Measurements from ENCODE around the gene REG4.
A peak's percentile ranks its signal among the peaks of the same experiment; 100 is the strongest.
"Not testable (repeated sequence)": the region's sequence is repeated elsewhere in the genome, so short reads cannot be mapped to it uniquely, and the experiment has no call there.

Gene REG4

GRCh38 chr1:119808491-119808890, 2.8 kb downstream of the REG4 start:
- DNase-seq (ENCODE audit: low read depth, low spot score) = no peak

DNA sequence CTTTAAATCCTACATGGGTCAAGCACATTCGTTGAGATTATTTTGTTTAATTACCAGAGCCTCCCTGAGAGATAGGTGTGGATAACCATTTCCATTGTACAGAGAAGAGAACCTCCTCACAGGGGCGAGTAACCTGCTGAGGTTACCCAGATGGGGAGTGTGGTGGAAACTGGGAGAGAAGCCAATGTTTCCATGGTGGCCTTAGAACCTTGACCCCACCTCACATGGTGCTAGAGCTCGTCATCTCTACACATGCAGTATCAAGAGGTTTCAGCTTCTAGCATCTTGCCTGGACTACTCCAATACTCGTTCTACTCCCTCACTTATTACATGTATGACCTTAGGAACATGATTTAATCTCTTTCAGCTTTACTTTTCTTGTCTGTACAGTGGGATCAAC, 4.8 kb downstream of the REG4 start:
- DNase-seq (ENCODE audit: low read depth, low spot score) = no peak

DNA sequence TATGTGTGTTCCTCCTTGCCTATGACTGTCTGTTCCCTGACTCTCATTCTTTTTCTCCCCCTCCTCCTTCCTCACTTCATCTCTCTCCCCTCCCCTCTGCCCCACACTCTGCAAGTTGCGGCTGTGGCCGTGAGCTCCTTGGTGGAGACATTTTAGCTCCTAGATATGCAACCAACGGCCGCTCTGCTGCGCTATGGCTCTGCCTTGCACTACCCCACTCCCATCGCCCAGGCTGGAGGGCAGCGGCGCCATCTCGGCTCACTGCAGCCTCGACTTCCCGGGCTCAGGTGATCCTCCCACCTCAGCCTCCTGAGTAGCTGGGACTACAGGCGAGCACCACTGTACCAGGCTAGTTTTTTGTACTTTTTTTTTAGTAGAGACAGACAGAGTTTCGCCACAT, 5.5 kb downstream of the REG4 start:
- no peak for DNase-seq (ENCODE audit: low read depth, low spot score)

DNA sequence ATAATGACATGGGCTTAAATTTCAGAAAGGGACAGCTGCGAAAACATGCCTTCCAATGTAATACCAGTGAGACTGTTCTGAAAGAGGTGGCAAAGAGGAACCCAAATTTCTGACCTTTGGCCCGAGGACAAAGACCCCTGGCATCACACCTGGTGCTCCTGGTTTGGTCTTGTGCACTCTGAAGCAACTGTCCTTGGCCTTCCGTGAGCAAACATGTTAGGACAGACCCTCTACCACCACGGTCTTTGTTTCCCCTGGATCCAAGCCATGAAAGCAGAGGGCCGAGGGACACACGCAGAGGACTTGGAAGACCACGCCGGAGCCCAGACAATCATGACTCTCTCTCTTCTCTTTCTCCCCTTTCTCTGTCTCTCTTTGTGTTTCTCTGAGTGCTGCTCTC, 6.0 kb downstream of the REG4 start:
- DNase-seq (ENCODE audit: low read depth, low spot score) = no peak

DNA sequence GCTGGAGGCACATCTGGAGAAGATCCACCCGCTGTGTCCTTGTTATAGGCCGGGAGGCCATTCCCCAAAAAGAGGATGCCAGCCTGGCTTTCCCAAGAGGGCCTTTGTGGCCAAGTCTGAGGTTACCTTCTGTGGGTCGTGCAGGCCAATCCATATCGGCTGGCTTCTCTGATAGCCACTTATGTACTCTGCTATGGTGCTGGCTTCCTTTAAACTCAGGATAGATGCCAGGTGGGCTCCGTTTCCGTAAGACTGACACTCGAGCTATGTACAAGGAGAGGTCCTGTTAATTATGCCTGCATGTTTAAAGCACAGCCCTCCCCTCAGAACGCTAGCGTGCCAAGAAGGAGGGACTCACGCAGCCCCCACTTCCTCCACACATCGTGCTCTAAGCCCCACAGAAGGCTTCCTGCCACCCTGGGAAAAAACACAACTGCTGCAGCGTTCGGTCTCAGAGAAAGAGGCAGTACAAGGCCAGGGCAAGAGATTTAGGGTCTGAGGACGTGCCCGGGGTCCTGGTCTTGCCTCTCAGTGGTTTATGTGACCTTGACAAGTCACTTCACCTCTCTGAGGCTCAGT, 11.6 kb downstream of the REG4 start:
- DNase-seq (ENCODE audit: low read depth, low spot score) = peak; percentile 34

DNA sequence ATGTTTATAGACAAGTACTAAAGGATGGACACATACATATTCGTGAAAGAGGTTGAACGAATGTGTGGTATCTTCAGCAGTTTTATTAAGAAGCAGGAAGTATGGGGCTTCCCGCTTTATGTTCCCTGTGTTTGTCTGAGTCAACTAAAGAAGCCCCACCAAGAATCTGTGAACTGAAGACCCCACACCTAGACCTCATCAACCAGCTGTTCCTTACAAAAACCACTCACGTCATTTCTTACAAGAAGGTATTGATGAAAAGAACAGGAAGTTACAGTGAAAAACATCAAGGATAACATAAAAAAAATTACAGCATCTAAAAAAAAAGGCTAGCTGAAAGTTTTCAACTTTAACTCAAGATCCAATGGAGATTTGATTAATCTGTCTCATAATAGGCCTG, 12.3 kb downstream of the REG4 start:
- DNase-seq (ENCODE audit: low read depth, low spot score) = no peak

DNA sequence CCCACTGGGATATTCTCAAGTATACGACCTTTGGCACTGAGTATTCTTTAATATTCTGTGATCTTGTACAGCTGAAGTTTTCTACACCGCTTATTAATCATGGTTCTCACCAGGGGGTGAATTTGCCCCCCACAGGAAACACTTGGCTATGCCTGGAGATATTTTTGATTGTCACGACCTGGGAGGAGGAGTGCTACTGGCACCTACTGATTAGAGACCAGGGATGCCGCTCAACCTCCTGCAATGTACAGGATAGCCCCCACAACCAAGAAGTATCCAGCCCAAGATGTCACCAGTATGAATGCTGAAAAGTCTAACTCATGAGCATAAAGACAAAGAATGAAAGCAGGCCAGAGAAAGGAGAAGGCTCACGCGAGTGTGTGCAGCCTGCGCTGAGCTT, 13.7 kb downstream of the REG4 start:
- DNase-seq (ENCODE audit: low read depth, low spot score) = no peak

GRCh38 chr1:119797162-119797561, 14.1 kb downstream of the REG4 start:
- no peak for DNase-seq (ENCODE audit: low read depth, low spot score)

- no peak for DNase-seq (ENCODE audit: low read depth, low spot score)
Measured at GRCh38 chr1:119795261-119796200, 15.7 kb downstream of the REG4 start.

DNA sequence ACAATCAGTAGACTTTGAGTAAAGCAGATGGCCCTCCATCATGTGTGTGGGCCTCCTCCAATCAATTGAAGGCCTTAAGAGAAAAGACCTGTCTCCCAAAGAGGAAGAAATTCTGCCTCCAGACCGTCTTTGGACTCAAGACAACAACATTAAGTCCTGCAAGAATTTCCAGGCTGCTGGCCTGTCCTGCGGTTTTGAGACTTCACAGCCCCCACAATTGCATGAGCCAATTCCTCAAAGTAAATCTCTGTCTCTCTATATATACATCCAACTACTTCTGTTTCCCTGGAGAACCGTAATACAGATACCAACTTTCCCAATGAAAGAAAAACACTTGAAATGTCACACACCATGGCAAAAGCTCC, 16.4 kb downstream of the REG4 start:
- DNase-seq (ENCODE audit: low read depth, low spot score) = no peak

GRCh38 chr1:119794230-119794875, 16.9 kb downstream of the REG4 start:
- DNase-seq (ENCODE audit: low read depth, low spot score) = no peak

DNA sequence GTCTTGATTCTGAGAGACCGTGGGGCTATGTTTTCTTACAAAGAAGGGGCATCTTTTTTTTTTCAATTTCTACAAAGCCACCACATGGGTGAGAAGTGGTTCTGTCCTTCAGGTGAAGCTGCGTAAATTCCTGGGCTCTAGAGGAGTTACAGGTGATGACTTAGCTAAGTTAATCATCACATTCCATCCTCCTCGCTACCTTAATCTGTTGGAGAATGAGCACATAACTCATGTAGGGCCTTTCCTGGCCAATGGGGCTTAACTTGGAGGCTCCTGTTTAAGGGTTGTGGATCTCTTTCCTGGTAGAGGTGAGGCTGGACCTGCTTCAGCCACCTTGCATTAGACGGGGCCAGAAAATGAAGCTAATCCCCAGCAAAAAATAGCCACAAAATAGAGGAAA, 19.9 kb downstream of the REG4 start:
- DNase-seq (ENCODE audit: low read depth, low spot score) = no peak

DNA sequence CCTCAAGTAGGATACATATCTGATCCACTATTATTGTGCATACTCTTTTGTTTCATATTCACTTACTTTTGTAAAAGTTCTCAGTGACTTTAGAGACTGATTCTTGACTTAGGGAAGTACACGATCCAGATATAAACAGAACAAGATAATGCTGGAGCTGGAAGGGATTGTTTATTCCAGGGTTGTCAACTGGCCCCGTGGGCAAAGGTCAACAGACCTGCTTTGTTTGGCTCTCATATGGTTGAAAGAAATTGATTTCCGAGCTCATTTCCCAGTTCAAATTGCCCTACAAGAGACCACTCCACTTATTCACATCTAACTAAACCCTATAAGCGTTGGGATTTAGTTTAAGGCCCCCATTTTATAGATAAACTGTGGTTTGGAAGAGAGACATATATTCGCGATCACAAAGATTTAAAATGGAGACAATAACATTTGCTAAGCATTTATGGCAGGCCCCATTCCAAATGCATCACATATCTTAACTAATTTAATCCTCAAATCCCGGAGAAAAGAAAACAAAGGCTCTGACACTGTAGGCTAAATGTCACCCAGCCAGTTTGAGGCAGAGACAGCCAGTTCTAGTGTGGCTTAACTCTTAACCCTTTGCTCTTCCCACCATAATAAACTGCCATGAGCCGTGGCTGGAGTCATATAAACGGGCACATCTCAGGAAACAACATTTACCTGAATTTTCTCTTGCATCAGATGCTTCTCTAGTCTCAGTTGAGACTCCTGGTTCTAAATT, 20.6 kb downstream of the REG4 start:
- DNase-seq (ENCODE audit: low read depth, low spot score) = no peak

GRCh38 chr1:119787776-119788175, 23.5 kb downstream of the REG4 start:
- DNase-seq (ENCODE audit: low read depth, low spot score) = no peak

DNA sequence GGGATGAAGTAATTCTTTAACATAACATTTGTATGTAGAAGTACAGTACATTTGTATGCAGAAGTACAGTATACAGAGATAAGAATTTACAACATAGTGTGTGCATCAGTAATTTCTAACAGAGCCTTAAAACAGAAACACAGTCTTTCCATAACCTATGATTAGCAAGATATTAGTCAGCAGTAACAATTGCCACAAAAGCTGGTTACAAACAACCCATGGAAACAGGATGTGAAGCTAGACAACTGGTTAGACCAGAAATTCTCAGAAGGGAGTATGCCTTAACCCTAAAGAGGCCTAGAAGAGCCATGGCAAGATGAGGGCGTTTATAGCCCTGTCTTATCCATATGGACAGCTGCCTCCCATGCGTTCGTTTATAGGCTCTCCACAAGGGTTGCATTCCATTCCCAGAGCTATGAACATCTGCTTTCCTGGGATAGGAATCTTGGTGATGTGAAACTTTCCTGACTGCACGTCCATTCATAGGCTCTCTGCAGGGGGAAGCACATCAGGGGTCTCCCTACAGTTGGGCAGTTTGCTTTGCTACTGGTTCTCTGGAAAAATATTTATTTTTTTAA, 24.7 kb downstream of the REG4 start:
- DNase-seq (ENCODE audit: low read depth, low spot score) = not testable (repeated sequence)

GRCh38 chr1:119786046-119786445, 25.2 kb downstream of the REG4 start:
- DNase-seq (ENCODE audit: low read depth, low spot score) = not testable (repeated sequence)

DNA sequence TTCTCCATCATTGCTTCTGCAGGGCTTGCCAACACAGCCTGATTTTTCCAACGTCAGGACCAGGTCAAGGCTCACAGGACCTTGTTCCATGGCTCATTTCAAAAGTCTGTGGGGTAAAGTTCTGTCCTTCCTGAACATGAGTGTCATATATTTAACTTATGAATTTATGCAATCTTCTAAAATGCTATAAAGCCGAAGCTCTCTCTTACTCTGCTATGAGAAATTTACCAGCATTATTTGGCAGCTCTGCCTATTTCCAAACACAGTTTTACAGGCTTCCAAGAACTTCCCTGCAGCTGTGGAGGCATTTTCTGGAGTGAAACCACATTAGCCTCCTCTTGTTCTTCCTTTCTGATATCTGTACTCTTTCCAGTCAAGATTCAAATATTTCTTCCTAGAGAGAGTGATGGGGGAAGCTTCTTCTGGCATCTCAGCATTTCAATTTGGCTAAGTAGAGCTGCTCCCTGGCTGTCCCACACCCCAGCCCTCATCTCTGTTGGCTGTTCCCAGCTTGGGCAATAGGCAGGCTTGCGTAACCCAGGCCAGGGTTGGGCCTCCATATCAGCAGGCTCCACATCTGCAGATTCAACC, 27.0 kb downstream of the REG4 start:
- no peak for DNase-seq (ENCODE audit: low read depth, low spot score)

GRCh38 chr1:119783354-119784185, 27.7 kb downstream of the REG4 start:
- no peak for DNase-seq (ENCODE audit: low read depth, low spot score)

DNA sequence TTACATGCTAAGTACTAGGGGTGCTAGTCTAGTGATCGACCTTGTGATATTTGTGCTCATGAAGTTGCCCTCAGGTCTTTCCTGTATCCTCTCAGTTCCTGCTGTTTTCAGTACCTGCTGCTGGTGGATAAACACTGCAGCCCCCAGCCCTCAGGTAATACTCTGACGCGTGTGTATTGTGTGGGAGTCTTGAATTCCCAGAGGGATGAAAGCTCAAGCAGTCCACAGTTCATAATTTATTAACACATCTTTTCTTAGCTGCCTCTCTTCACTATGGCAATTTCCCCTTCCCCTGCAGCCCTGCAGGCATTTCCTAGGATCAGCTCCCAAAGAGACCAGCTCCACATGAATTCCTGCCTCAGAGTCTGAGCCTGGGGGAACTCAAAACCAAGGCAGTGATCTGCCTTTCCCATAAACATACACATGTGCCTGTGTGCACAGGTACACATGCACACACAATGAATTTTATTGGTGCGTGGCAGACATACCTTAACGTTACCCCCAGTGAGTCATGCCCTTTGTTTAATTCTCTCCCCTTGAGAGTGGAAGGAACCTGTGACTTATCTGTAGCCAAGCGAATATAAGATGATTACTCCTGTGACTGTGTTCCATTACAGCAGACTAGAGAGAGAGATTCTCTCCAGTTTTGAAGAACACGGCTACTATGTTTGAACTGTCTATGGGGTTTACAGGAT, 28.5 kb downstream of the REG4 start:
- DNase-seq (ENCODE audit: low read depth, low spot score) = no peak
